IPS-NIHi7 (cell line): Measurements from ENCODE around the gene DCTN4.
A peak's percentile ranks its signal among the peaks of the same experiment; 100 is the strongest.

Experiments
- DNase-seq: peaks from one replicate; pipeline ENCODE4 v3.0.0; 2012; ENCODE audit warnings: mixed read lengths; ENCODE audit errors: extremely low spot score

DCTN4 gene

DNA sequence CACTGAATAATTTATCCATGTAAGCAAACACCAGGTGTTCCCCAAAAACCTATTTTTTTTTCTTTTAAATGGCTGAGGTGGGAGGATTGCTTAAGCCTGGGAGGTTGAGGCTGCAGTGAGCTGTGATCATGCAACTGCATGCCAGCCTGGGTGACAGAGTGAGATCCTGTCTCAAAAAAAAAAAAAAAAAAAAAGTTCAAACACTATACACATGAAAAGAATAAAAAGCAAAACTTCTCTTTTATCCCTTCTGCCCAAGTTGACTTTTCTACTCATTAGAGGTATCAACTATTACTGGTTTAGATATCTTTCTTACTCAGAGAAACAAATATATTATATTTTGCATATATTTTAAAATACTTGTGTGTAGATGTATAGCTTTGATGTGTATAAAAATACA lies 17.8 kb downstream of the DCTN4 start:
- no peak for DNase-seq

DNA sequence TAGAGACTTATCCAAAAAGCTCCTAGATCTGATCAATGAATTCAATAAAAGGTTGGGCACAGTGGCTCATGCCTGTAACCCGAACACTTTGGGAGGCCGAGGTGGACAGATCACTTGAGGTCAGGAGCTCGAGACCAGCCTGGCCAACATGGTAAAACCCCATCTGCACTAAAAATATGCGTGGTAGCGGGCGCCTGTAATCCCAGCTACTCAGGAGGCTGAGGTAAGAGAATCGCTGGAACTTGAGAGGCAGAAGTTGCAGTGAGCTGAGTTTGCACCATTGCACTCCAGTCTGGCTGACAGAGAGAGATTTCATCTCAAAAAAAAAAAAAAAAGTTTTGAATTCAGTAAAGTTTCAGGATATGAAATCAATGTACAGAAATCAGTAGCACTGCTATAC lies 20.0 kb downstream of the DCTN4 start:
- no peak for DNase-seq

DNA sequence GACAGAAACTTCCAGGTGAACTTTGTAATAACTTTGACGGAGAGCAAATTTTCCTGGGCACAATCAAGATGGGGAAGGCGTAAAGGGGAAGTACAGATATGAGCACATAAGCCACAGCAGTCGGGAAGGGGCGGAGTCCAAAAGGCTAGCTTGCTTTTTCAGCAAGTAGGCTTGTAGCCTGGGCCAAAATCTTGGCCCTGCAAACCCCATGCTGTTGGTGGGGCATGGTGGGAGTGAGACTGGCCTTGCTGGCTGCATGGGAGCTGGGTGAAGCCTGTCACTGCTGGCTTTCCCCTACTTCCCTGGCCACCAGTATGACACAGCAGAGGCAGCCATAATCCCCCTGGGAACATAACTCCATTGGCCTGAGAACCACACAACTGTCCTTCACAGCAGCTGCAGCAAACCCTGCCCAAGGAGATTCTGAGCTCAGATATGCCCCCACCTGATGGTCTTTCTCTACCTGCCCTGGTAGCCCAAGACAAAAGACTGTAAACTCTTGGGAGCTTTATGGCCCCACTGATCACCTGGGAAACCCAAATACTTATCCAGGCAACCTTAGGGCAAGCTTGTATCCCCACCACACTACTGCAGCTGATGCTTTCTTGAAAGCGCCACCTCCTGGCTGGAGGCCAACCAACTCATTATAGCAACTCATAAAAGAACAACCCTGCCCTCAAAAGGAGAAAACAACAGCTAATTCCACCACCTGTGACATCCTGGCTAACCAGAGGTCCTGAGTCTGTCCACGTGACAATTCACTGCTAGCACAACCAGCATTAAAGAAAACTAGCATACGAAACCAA lies 24.0 kb downstream of the DCTN4 start:
- no peak for DNase-seq

DNA sequence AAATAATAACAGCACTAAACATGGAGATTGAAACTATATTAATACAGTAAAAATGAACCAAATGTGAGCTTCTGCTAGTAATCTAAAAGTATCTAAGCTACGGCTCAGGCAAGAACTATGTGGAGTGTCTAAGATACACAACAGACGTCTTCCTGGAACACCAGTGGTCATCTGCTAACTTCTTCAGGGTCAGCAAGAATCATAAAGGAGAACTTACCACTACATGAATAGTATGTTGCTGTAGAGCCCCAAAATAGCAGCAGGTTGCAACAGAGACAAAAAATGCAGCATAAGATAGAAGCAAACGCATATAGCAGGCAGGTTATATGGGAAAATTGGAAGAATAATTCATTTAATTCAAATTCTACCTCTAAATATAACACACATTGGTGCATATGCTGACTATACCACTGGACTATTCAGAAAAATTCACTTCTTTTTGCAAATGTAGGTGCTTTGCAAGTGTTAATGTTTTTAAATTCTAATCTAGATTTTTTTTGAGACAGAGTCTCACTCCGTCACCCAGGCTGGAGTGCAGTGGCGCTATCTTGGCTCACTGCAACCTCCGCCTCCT lies 27.1 kb downstream of the DCTN4 start:
- DNase-seq: no peak

DNA sequence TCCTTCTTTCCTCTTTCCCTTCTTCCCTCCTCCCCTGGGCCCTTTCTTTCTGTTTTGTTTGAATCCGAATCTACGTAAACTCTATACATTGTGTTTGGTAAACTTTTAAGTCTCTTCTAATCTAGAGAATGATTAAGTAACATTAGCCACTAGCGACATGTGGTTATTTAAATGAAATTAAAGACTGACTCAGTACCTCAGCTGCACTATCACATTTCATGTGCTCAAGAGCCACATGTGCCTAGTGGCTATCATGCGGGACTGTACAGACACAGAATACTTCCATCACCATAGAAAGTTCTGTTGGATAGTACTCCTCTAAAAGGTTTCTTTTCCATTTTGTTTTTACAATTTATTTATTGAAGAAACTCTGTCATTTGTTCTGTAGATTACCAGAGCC lies 29.0 kb downstream of the DCTN4 start:
- DNase-seq: no peak

DNA sequence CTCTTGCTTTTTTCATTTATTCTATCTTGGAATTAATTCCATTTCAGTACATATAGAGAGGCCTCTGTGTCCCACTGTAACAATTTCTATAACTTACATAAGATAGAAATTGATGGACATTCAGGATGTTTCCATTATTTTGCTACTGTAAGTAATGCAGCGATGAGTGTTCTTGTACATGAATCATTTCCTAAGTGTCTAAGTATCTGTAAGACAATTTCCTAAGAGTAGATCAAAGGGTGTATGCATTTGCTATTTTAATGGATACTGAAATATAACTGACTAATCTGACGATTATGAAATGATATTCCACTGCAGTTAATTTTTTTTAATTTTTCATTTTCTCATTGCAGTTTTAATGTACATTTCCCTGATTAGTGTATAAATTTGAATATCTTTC lies 35.0 kb downstream of the DCTN4 start:
- DNase-seq: no peak

DNA sequence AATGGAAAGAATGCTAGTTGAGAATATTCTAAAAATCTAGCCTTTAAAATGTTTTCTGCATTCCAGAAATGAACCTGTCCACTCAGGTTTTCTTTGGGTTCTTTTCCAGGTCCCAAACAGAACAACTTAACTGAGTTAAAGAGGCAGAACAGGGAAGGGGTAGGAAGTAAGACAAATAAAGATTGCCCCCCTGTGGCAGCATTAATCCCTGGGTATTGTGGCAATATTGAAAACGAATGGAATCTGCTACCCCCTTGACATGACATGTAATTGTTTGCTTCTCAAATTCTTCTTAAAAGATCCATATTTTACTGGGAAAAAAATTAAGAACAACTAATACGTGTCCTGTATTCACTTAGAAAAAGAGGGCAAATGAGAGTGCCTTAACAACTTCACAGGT lies 48.7 kb downstream of the DCTN4 start:
- DNase-seq: peak; percentile 25

DNA sequence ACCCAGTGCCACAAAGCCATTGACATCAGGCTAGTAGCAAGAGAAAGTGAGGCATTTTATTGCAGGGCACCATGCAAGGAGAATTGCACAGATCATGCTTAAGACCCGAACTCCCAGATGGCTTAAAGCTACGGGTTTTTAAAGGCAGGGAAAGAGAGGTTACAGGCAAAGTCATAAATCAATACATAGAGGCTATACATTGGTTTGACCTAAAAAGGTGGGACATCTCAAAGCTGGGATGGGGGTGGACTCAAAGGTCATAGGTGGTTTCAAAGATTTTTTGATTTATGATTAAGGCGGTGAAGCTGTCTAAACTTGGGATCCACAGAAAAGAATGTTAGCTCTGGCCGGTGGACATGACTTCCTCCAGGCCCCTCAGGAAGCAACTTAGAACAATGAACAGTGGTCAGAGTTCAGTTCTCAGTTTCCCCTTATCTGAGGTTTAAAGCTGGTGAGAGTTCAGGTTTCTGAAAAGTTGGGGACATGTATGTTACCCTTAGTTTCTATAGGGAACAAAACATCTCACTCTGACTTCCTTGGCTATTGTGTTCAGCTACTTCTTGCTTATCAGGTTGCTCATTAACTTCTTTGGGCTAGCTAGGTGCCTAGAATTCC lies 51.9 kb downstream of the DCTN4 start:
- no peak for DNase-seq

DNA sequence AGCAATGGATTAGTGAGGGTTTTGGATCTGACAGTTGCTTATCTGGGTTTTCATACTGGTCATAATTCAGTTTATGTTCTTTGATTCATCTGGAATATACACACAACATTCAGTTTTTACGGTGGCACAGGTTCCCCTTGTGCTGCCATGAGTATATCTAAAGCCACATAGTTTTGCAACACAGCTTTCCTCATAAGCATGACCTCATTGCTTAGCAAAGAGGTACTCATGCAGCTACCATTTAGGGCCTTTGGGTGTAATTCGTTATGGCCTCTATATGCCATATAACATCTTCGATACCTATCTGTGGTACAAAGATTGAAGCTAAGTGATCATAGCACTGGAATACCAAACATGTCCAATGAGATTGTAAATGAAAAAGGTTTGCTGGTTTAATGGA lies 55.1 kb downstream of the DCTN4 start:
- DNase-seq: no peak

DNA sequence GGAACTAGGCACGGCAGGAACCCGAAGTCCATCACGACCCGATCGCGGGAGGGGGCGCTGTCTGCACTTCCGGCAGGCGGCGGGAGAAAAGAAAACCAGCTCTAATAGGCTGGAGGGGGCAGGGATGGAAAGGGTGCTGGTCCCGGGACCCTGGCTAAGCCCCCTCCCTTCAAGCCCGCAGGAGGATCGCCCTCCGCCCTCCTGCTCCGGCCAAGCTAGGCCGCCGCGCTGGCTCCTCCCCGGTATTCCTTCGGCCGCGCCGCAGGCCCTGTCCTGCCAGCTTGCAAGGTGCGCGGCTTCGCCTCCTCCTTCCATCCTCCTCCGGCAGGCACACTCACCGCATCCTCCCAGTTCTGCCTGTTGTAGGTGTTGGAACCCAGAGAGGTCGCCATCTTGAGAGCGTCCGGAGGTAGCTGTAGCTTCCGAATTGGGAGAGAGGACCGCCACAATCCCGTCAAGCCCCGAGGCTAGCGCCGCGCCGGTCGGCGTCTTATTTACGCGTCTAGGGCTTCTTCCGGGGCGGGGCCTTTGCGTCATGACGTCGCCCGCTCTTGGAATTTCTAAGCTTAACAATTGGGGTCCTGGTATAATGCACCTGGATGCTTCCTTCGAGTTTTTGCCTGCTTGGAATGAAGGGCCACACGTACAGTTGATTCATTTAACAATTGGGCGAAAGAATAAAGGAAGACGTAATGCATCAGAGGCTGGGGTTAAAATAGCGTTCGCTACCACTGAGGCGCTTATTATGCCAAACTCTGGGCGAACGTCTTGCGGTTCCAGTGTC lies 58.0 kb downstream of the DCTN4 start, which contains the start of gene RBM22:
Gene RBM22, minus strand, starts transcription at position 469 of the 784 bp plus-strand sequence. Its CDS starts 77 bp downstream, at position 392.
- DNase-seq: peak; percentile 92

DNA sequence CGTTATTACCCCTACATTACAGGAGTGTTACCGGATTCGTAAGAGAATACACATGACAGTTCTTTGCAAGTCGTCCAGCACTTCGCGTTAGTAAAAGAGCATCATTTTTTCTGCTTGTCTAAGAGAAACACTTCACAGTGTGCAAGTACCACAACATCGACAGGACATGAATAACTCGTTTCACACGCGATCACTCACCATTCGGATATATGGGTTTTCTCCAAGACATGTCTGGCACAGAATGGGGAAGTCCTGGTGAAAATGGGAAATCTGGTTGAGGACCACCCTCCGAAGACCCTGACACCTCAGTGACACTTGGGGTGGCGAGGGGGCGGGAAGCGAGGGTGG lies 58.6 kb downstream of the DCTN4 start:
- no peak for DNase-seq

DNA sequence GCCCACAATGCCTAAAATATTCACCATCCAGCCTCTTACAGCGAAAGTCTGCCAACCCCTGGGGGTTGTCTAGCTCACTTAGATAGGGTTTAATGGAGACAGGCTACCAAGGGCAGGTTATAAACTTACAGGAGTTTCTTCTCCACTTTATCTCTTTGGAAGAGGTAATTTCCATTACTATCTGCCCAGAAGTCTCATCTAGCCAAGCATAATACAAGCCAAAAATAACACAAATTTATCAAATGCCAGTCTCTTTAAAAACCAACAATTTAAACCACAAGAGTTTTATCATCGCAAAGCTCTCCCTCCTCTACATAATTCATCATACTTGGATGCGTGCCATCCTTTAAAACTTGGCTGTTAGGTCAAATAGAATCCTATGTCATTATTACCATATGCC lies 64.2 kb downstream of the DCTN4 start:
- no peak for DNase-seq

DNA sequence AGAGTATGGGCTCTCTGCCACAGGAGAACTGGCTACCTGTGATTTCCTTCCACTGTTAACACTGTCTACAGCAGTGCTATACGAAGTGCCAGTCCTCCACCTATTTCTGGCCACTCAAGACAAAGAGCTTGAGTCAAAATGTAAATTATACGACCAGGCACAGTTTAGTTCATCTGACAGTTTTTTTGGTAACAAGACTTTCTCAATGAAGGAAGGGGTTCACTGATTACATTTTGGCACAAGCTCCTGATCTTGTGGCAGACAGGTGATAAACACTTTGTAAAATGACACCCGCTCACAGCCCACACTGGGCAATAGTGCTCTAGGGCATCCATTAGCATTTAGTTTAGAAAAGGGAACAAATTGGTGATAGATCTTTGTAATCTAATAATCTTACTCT lies 66.5 kb downstream of the DCTN4 start:
- no peak for DNase-seq

DNA sequence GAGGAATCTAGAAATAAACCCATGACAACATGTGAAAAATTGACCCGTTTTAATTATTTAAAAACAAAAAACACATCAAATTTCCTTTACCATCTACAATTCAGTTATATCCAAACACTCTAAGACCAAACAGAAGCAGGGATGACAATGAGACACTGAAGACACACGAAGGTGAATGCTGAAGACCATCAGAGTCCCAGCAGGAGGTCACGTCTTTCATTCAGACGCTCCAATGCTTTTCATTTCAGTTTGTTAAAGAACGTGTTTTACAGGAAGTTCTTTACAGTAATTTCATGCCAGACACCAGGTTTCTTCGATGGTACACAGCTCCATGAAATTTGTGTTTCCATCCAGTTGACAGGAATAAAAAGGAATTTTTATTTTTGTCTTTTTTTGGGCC lies 68.1 kb downstream of the DCTN4 start:
- no peak for DNase-seq

DNA sequence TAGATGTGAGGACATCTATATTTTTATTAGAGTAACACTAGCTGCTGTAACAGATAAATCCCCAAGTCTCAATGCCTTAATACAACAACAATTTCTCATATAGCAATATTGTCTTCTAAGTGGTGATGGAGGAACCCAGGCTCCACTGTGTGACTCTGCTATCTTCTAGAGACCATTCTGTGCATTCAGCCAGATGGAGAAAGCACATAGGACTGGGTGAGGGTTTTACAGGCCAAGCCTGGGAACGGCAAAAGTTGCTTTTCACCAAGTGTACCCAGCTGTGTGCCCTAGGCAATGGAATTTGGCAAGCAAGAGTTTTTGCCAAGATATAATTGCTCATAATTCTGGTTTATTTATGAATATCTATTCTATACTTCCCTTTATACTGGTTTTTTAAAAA lies 69.7 kb downstream of the DCTN4 start:
- DNase-seq: no peak

DNA sequence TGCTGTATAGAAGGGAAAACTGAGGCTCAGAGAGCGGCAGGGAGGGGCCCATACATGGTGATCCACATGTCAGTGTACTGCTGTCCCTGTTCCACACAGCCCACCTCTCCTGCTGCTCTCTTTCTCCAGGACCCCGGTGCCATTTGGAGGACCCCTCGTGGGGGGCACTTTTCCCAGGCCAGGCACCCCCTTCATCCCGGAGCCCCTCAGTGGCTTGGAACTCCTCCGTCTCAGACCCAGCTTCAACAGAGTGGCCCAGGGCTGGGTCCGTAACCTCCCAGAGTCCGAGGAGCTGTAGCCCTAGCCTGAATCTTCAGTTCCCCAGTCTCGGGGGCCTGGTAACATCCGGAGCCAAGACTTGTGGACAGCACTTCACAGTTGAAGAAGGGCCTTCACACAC lies 82.2 kb downstream of the DCTN4 start:
- no peak for DNase-seq

DNA sequence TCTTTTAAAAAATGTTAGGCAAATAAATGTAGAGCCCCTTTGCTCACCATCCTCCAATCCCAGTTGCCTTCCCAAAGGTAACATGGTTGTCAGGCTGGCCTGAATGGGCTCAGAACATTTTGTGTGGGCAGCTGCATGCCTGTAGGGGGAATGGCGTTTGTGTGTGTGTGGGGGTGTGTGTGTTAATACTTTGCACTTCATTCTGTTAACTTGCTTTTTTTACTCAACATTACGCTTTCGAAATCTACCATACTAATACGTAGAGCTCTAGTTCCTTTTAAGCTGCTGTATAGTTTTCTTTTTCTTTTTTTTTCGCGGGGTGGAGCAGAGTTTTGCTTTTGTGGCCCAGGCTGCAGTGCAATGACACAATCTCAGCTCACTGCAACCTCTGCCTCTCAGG lies 83.7 kb downstream of the DCTN4 start:
- no peak for DNase-seq

DNA sequence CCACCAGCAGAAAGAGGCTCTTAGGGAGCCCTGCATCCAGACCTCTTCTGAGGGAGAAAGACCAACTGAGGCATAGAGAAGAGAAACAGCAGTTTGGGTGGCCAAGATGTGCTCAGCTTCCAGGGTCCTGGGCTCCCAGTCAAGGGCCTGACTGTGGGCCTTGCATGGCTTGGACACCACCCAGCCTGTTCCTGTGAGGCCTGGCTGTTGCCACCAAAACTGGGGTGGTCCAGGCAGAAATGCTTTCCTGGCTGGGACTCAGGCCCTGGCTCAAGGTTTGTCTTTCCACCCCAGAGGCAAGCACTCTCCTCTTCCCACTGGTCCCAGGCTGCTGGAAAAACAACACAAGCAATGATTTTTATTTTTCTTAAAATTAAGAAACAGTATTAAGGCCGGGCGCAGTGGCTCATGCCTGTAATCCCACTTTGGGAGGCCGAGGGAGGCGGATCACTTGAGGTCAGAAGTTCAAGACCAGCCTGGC lies 84.4 kb downstream of the DCTN4 start:
- no peak for DNase-seq

DNA sequence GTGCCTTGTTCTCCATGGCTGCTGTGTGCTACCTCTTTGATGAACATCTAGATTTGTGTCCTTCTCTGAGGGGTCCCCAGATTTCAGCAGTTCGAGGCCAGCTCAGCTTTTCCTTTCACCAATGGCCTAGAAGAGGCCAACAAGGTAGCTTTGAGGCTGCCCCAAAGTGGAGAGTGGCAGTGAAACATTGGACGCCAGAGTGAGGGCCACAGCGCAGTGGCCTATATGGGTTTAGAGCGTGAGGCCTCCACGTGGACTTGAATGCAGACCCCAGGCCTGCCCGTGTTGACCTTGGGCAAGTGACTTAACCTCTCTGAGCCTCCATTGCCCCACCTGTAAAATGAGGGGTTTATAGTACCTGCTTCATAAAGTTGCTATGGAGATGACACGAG lies 85.9 kb downstream of the DCTN4 start:
- DNase-seq: no peak

DNA sequence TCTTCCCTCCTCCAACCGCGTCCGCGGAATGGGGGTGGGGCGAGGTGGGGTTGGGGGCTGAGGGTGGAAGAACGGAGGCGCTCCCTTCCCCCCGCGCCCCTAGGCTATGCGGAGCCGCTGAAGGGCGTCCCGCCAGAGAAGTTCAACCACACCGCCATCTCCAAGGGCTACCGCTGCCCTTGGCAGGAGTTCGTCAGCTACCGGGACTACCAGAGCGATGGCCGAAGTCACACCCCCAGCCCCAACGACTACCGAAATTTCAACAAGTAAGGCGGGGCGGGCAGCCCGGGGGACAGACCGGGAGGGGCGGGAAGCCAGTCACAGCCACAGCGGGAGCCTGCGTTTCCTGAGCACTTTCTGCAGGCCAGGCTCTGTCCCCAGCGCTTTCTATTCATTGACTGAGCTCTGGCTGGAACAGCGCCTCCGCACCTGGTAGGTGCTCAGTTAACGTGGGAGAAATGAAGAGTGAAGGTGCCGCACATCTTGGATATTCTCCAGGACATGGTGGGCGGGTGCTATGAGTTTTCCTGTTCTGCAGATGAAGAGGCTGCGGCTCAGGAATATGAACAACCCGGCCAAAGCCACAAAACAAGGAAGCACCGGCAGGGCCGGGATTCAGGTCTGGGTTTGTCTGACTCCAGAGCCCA lies 86.5 kb downstream of the DCTN4 start:
- DNase-seq: peak; percentile 80

DNA sequence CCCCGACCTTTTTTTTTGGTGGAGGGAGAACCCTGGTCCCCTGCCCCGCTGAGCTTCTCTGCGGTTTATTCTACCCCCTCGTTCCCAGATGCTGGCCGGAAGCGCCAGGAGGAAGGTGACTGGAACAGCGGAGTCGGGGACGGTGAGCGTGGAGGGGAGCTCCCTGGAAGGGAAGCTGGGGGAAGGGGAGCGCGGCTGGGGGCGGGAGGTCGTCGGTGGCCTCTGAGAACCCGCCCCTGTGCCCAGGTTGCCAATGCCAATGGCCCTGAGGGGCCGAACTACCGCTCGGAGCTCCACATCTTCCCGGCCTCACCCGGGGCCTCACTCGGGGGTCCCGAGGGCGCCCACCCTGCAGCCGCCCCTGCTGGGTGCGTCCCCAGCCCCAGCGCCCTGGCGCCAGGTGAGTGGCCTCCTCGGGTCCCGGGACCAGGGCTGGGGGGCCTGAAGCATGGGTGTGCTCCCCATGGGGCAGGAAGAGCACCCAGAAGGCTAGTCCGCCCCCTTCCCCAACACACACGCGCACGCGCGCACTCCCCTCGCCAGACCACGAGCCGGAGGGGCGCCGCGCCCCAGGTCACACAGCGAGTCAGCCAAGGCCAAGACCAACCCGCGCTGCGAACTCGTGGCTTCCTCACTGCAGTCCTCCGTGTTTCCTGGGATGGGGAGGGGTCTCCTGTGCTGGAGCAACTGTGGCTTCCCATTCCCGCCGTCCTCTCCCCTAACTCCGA lies 87.1 kb downstream of the DCTN4 start:
- DNase-seq: peak; percentile 70
